KMS-11 (cell line): ENCODE data around the gene C2orf92.
"Not testable (repeated sequence)": the region's sequence is repeated elsewhere in the genome, so short reads cannot be mapped to it uniquely, and the experiment has no call there.

Experiments used
- H2AFZ ChIP-seq: fragments of 200-600 bp; sonication (generic); 2 replicates; pipeline ENCODE4 v1.6.1; 2016; ENCODE audit warnings: antibody characterized with exemption, mixed run types, low read depth
- H3K27ac ChIP-seq: fragments of 200-600 bp; sonication (generic); 2 replicates; pipeline ENCODE4 v1.6.1; 2016; ENCODE audit warnings: mild to moderate bottlenecking, mixed run types
- H3K27me3 ChIP-seq: fragments of 200-600 bp; sonication (generic); 2 replicates; pipeline ENCODE4 v1.6.1; 2017; ENCODE audit warnings: mild to moderate bottlenecking, low read depth, mixed run types, moderate library complexity; ENCODE audit not compliant: insufficient read depth
- H3K36me3 ChIP-seq: fragments of 200-600 bp; sonication (generic); 2 replicates; pipeline ENCODE4 v1.6.1; 2017; ENCODE audit warnings: mild to moderate bottlenecking, mixed run types; ENCODE audit not compliant: insufficient read depth
- H3K4me1 ChIP-seq: fragments of 200-600 bp; sonication (generic); 2 replicates; pipeline ENCODE4 v1.6.1; 2016; ENCODE audit warnings: mild to moderate bottlenecking, low read depth, mixed run types; ENCODE audit not compliant: poor library complexity, severe bottlenecking
- H3K4me2 ChIP-seq: fragments of 200-600 bp; sonication (generic); 2 replicates; pipeline ENCODE4 v1.7.0; 2016; ENCODE audit warnings: mild to moderate bottlenecking, mixed run types
- H3K4me3 ChIP-seq: fragments of 200-600 bp; sonication (generic); IDR thresholded peaks from 2 replicates; pipeline ENCODE4 v1.6.1; 2017; ENCODE audit warnings: low read depth, low read length, mixed read lengths; ENCODE audit not compliant: insufficient read depth
- H3K79me2 ChIP-seq: fragments of 200-600 bp; sonication (generic); 2 replicates; pipeline ENCODE4 v1.6.1; 2016; ENCODE audit warnings: low read depth, mixed run types; ENCODE audit not compliant: insufficient read depth
- H3K9ac ChIP-seq: fragments of 200-600 bp; sonication (generic); 2 replicates; pipeline ENCODE4 v1.6.1; 2016; ENCODE audit warnings: mild to moderate bottlenecking, mixed run types
- H4K20me1 ChIP-seq: fragments of 200-600 bp; sonication (generic); 2 replicates; pipeline ENCODE4 v1.6.1; 2016; ENCODE audit warnings: mild to moderate bottlenecking, mixed run types; ENCODE audit not compliant: insufficient read depth
- TF ChIP-seq, protein P1 (sequence below): fragments of 200-600 bp; sonication (generic); conservative IDR thresholded peaks from 2 replicates; pipeline ENCODE4 v1.6.1; 2017; ENCODE audit warnings: low read depth, mild to moderate bottlenecking, antibody characterized with exemption, low read length, moderate library complexity, mixed read lengths

C2orf92 gene

DNA sequence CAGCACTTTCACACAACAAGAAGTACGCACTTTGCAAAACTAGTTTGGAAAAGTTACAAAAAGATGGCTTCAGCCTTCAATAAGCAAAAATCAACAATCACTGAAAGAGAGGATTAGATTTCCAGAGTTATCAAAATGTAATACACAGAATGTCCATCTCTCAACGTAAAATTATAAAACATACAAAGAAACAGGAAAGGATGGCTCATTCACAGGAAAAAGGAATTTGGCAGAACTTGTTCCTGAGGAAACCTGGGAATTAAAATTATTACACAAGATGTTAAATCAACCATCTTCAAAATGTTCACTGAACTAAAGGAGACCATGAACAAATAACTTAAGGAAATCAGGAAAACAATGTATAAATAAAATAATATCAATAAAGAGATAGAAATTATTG lies 8.0 kb downstream of the C2orf92 start:
- H3K9ac ChIP-seq: no peak overlapping the region
- H3K79me2 ChIP-seq: no peaks in the 10 kb centered on the region
- H3K4me2 ChIP-seq: no peak overlapping the region
- H3K4me1 ChIP-seq: no peaks in the 10 kb centered on the region
- TF ChIP-seq, protein P1, sequence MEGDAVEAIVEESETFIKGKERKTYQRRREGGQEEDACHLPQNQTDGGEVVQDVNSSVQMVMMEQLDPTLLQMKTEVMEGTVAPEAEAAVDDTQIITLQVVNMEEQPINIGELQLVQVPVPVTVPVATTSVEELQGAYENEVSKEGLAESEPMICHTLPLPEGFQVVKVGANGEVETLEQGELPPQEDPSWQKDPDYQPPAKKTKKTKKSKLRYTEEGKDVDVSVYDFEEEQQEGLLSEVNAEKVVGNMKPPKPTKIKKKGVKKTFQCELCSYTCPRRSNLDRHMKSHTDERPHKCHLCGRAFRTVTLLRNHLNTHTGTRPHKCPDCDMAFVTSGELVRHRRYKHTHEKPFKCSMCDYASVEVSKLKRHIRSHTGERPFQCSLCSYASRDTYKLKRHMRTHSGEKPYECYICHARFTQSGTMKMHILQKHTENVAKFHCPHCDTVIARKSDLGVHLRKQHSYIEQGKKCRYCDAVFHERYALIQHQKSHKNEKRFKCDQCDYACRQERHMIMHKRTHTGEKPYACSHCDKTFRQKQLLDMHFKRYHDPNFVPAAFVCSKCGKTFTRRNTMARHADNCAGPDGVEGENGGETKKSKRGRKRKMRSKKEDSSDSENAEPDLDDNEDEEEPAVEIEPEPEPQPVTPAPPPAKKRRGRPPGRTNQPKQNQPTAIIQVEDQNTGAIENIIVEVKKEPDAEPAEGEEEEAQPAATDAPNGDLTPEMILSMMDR: no peak
- no peaks in the 10 kb centered on the region for H4K20me1 ChIP-seq
- no peaks in the 10 kb centered on the region for H3K27me3 ChIP-seq
- H3K4me3 ChIP-seq: no peak overlapping the region
- H3K27ac ChIP-seq: no peak overlapping the region
- no peak overlapping the region for H2AFZ ChIP-seq
- no peaks in the 10 kb centered on the region for H3K36me3 ChIP-seq

DNA sequence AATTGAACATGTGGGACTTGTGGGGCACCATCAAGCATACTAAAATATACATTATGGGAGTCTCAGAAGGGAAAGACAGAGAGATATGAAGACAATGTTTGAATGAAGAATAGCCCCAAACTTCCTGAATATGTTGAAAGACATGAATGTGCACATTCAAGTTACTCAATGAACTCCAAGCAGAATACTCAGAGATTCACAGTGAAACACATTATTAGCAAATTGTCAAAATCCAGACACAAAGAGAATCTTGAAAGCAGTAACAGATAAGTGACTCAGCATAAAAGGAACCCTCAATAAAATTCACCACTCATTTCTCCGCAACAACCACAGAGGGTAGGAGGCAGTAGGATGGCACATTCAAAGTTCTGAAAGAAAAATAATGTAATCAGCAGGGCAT lies 8.8 kb downstream of the C2orf92 start:
- Histone ChIP-seq H3K4me3 (no peak overlapping the region), H4K20me1 (no peaks in the 10 kb centered on the region), H3K36me3 (no peaks in the 10 kb centered on the region), H3K9ac (no peak overlapping the region), H3K27ac (no peak overlapping the region), H3K27me3 (no peaks in the 10 kb centered on the region), H2AFZ (no peak overlapping the region), H3K4me2 (no peak overlapping the region), H3K79me2 (no peaks in the 10 kb centered on the region), H3K4me1 (no peaks in the 10 kb centered on the region)
- TF ChIP-seq, protein P1: no peak

DNA sequence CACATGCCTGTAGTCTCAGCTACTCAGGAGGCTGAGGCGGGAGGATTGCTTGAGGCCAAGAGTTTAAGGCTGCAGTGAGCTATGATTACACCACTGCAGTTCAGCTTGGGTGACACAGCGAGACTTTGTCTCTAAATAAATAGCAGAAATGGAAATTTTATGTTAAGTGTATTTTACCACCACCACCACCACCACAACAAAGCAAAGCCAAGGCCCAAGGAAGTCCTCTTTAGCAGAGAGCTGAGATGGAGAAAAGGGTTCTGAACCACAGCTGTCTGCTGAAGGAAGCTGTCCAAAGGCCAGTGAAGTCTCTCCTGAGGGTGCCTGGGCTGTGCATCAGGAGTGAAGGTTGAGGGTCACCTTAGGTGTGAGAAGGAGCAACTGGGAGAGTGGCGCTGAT lies 17.7 kb downstream of the C2orf92 start:
- not testable (repeated sequence) for H3K4me2 ChIP-seq, H3K9ac ChIP-seq, H2AFZ ChIP-seq, H3K4me3 ChIP-seq, H4K20me1 ChIP-seq, H3K27ac ChIP-seq, H3K27me3 ChIP-seq, H3K4me1 ChIP-seq, H3K36me3 ChIP-seq, H3K79me2 ChIP-seq

DNA sequence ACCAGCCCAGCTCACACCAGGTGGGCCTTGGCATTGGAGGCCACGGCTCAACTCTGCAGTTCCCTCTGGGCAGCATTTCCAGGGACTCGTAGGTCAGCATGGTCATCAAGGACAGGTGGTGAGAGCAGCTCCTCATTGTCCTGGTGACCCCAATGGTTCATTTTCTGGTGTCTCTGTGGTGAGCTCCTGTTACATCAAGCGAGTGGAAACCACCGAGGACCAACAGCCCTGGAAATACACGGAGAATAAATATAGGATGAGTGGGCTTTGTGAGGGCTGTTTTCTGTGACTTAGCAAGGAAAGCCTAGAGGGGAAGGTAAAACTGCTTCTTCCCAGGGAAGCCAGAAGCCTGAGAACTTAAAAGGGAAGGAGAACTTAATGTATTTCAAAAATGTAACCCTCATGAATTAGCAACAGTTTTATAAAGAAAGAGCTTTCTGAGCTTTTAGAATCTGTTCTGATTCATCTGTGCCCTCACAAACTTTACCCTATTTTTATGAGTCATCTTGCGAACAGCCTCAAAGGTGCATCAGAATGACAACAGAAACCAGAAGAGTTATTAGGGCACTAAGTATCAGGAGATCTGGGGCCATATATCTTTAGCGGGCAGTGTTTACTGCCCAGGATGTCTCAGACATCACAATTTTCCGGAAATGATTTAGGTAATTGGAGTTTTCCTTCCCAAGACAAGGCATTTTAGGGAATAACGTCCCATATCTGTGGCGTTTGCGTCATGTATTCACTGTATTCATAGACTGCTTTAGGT lies 18.7 kb downstream of the C2orf92 start:
- no peak overlapping the region for H3K4me2 ChIP-seq
- H3K36me3 ChIP-seq: no peaks in the 10 kb centered on the region
- no peak overlapping the region for H2AFZ ChIP-seq
- no peak overlapping the region for H3K4me3 ChIP-seq
- H3K79me2 ChIP-seq: no peaks in the 10 kb centered on the region
- no peak overlapping the region for H3K27ac ChIP-seq
- no peaks in the 10 kb centered on the region for H3K27me3 ChIP-seq
- H3K4me1 ChIP-seq: no peaks in the 10 kb centered on the region
- TF ChIP-seq, protein P1: no peak
- no peaks in the 10 kb centered on the region for H4K20me1 ChIP-seq
- no peak overlapping the region for H3K9ac ChIP-seq

DNA sequence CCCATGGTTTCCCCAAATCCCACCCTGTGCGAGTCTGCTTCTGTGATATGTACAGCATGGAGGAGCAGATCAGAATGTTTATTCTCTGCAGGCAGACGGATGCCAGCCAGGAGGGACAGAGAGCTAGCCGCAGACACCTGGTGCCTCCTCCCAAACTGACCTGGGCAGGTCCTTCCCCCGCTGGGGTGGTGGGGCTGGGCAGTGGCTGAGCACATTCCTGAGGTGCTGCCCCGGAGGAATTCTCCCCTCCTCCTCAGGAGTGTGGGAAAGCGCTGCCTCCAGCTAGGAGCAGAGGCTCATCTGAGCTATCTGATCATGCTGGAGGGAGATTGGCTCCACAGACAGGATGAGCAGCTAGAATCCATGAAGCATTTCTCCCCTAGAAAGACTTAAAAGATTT lies 21.7 kb downstream of the C2orf92 start:
- H3K27ac ChIP-seq: no peak overlapping the region
- TF ChIP-seq, protein P1: no peak
- H3K4me2 ChIP-seq: no peak overlapping the region
- H3K36me3 ChIP-seq: no peaks in the 10 kb centered on the region
- no peak overlapping the region for H2AFZ ChIP-seq
- no peak overlapping the region for H3K9ac ChIP-seq
- no peaks in the 10 kb centered on the region for H4K20me1 ChIP-seq
- no peaks in the 10 kb centered on the region for H3K79me2 ChIP-seq
- H3K4me1 ChIP-seq: no peaks in the 10 kb centered on the region
- no peaks in the 10 kb centered on the region for H3K27me3 ChIP-seq
- no peak overlapping the region for H3K4me3 ChIP-seq
